NCI-H2196 (cell line): ENCODE results near the gene FRAT2.
"Not testable (repeated sequence)": the region's sequence is repeated elsewhere in the genome, so short reads cannot be mapped to it uniquely, and the experiment has no call there.

Source experiments
- DNase-seq: peaks from one replicate; lab custom pipeline; 2025; ENCODE audit not compliant: unreplicated experiment; lab: John Stamatoyannopoulos, UW

FRAT2 gene

GRCh38 chr10:97292097-97292861, 42.2 kb downstream of the FRAT2 start, which contains the start of gene ARHGAP19:
ARHGAP19 (minus strand) TSS chr10:97292637; CDS start chr10:97292627, 10 bp downstream.
- peak; percentile 92 for DNase-seq

GRCh38 chr10:97291357-97292096, 43.0 kb downstream of the FRAT2 start:
- DNase-seq: no peak

- DNase-seq: not testable (repeated sequence)
These were observed 43.8 kb downstream of the FRAT2 start for GRCh38 chr10:97290576-97291356.

GRCh38 chr10:97290076-97290475, 44.5 kb downstream of the FRAT2 start:
- not testable (repeated sequence) for DNase-seq
